LNCAP (cell line): ENCODE measurements around the gene SETD3.

Source experiments
- CTCF ChIP-seq: fragments of 450-650 bp; IDR thresholded peaks from 2 replicates; pipeline ENCODE4 v1.5.1; 2017; ENCODE audit warnings: mild to moderate bottlenecking

SETD3 gene

GRCh38 chr14:99509871-99510555 is 29.4 kb upstream of the SETD3 start:
- no peak for TF ChIP-seq CTCF

- no peak for TF ChIP-seq CTCF
Observed at GRCh38 chr14:99508896-99509629, 28.4 kb upstream of the SETD3 start.

- TF ChIP-seq CTCF: no peak
Observed at GRCh38 chr14:99507860-99508640, 27.4 kb upstream of the SETD3 start.

GRCh38 chr14:99506276-99506675 is 25.6 kb upstream of the SETD3 start:
- TF ChIP-seq CTCF: no peak

GRCh38 chr14:99505089-99505488 is 24.4 kb upstream of the SETD3 start:
- no peak for TF ChIP-seq CTCF

- TF ChIP-seq CTCF: no peak
Observed at GRCh38 chr14:99503848-99504453, 23.3 kb upstream of the SETD3 start.

- no peak for TF ChIP-seq CTCF
Observed at GRCh38 chr14:99502989-99503421, 22.3 kb upstream of the SETD3 start.
